GM12878 (cell line): ENCODE measurements around the gene C3.

ENCODE experiments used
- BRCA1 ChIP-seq: IDR thresholded peaks from 2 replicates; pipeline ENCODE4 v1.6.1; 2011; ENCODE audit warnings: low read depth, low read length, improper control_type of control experiment
- CTCF ChIP-seq, 3 experiments: IDR thresholded peaks in 2 of 3; conservative IDR thresholded peaks in 1 of 3; 2 replicates each; pipeline ENCODE4 v1.5.1; 2011; ENCODE audit warnings: low read depth in 3 of 3, low read length in 3 of 3, mild to moderate bottlenecking in 3 of 3, control low read depth in 2 of 3, moderate library complexity in 2 of 3, inconsistent platforms in 1 of 3, mixed read lengths in 1 of 3; ENCODE audit not compliant: control insufficient read depth in 2 of 3, insufficient read depth in 1 of 3; ENCODE audit errors: extremely low read depth in 1 of 3
- JUNB ChIP-seq: IDR thresholded peaks from 2 replicates; pipeline ENCODE4 v1.6.1; 2016; ENCODE audit warnings: antibody characterized with exemption, mild to moderate bottlenecking
- KDM1A ChIP-seq: fragments of 200-600 bp; sonication (generic); IDR thresholded peaks from 2 replicates; pipeline ENCODE4 v1.6.1; 2016; ENCODE audit warnings: borderline replicate concordance
- NR2C2 ChIP-seq: IDR thresholded peaks from 2 replicates; pipeline ENCODE4 v1.6.1; 2011; ENCODE audit warnings: borderline replicate concordance, low read depth; ENCODE audit not compliant: control insufficient read depth, insufficient read length
- NR2F1 ChIP-seq: fragments of 450-650 bp; conservative IDR thresholded peaks from 2 replicates; pipeline ENCODE4 v1.6.1; 2017; ENCODE audit warnings: mild to moderate bottlenecking
- USF1 ChIP-seq: IDR thresholded peaks from 2 replicates; pipeline ENCODE4 v1.6.1; 2011; ENCODE audit warnings: borderline replicate concordance, low read depth, mild to moderate bottlenecking, moderate library complexity, mixed read lengths, low read length; ENCODE audit not compliant: insufficient read depth; ENCODE audit errors: extremely low read length
- ZBTB33 ChIP-seq: fragments of 450-650 bp; IDR thresholded peaks from 2 replicates; pipeline ENCODE4 v1.6.1; 2017; ENCODE audit warnings: mild to moderate bottlenecking
- ZNF274 ChIP-seq: IDR thresholded peaks from one replicate; pipeline ENCODE4 v1.8.0; 2011; ENCODE audit not compliant: insufficient read length, insufficient read depth

GRCh38 chr19:6690160-6690885 lies 30.1 kb downstream of the C3 start:
- TF ChIP-seq ZBTB33 (no peak), ZNF274 (no peak), KDM1A (no peak), USF1 (no peak), CTCF (IDR thresholded peaks at IDR 0.05 in 2 of 3, conservative IDR thresholded peaks at IDR 0.05 in 1 of 3; ENCODE audit: control insufficient read depth in 2 of 3, extremely low read depth in 1 of 3, insufficient read depth in 1 of 3, low read depth in 3 of 3, low read length in 3 of 3) (no peak), NR2C2 (no peak), BRCA1 (no peak), NR2F1 (no peak), JUNB (no peak)
